ENCODE measurements around the gene PTCHD1. TPM values are rescaled to one million over a fixed set of nuclear protein-coding genes. Genes with fewer than 3 reads are reported as not detected.

Gene PTCHD1
- polyA plus RNA-seq, 1 donor from 2014 or later = 10.0 TPM

DNA sequence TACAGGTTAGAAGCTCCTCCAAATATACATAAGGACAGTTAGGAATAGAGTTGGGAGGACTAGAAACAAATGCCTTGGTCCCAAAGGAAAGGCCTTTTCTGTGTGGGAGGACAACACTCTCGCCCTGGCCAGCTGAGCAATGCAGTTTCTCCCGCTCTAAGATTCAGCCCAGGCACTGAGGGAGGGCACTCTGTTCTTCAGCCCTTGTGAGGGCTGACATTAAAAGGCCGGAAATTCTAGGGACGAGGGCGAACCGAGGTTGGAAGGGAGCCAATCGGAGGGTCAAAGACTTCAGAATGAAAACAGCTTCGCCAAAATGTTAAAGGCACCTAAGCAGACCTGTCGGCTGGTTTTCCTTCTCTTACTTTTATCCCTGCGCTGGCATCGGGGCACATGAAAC lies 2.9 kb upstream of the PTCHD1 start:
- H2AFZ ChIP-seq (ENCODE audit: low read depth, low read length) = no peak overlapping the region
- H3K9ac ChIP-seq (ENCODE audit: low read length) = peak overlapping the region; percentile 66
- no peaks in the 10 kb centered on the region for H4K20me1 ChIP-seq (ENCODE audit: insufficient read depth)
- peaks cover 10% of the 10 kb centered on the region for H3K79me2 ChIP-seq (replicated peaks; ENCODE audit: insufficient read depth, low read length)
- TF ChIP-seq MXI1 (conservative IDR thresholded peaks at IDR 0.05; ENCODE audit: poor library complexity, severe bottlenecking) (no peak), EZH2 (IDR thresholded peaks at IDR 0.05; ENCODE audit: borderline replicate concordance, insufficient read depth, low read length, poor library complexity, severe bottlenecking) (no peak)
- H3K36me3 ChIP-seq (ENCODE audit: insufficient read depth, low read length) = no peaks in the 10 kb centered on the region
- no peaks in the 10 kb centered on the region for H3F3A ChIP-seq (ENCODE audit: insufficient read depth, low read length, poor library complexity, severe bottlenecking)
- no peak overlapping the region for H3K4me2 ChIP-seq (ENCODE audit: low read length)
- peaks cover 9% of the 10 kb centered on the region for H3K27me3 ChIP-seq (ENCODE audit: insufficient read depth, low read depth, low read length)
- H3K4me3 ChIP-seq (ENCODE audit: low read length) = peak overlapping the region; percentile 70
- H3K9me2 ChIP-seq (ENCODE audit: insufficient read depth, low read length) = no peaks in the 10 kb centered on the region
- H3K27ac ChIP-seq (ENCODE audit: low read length) = no peak overlapping the region
- no peaks in the 10 kb centered on the region for H3K9me3 ChIP-seq (ENCODE audit: low read length)

DNA sequence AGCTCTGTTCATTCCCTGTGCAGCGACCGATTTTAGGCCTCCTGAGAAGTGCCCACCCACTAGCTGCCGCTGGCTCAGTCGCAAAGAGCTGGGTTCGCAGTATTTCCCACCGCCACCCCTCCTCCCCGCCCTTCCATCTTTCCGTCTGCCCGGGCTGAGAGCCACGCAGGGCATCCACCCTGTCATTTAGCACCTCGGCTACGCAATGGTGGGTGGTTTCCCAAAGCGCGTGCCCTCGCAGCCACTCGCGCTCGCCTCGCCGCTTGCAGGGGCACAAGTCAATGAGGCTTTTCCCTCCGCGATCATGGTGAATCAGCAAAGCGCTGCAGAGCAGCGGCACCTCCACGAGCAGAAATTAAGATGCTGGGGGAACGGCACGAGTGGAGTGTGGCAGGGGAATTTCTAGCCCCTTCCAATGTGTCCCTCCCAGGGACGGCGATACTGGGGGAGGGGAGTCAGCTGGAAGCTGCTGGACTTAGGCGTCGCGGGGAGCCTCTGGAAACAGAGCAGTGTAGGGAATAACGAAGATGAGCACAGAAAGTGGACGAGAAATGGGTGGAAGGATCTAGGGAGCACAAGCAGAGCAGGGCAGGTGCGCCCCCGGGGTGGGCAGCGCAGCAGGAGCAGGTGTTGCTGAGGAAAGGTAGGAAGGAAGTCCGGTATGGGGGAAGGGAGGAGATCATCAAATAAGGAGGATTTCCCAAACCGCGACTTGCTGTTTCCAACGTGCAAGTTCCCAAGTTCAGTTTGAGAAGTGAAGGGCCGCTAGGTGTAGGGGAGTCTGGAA lies 2.4 kb upstream of the PTCHD1 start:
- Histone ChIP-seq H3K9me2 (ENCODE audit: insufficient read depth, low read length) (no peaks in the 10 kb centered on the region), H3K9ac (ENCODE audit: low read length) (peak overlapping the region; percentile 66), H3K9me3 (ENCODE audit: low read length) (no peaks in the 10 kb centered on the region), H3F3A (ENCODE audit: insufficient read depth, low read length, poor library complexity, severe bottlenecking) (no peaks in the 10 kb centered on the region), H3K27ac (ENCODE audit: low read length) (peak overlapping the region; percentile 53), H2AFZ (ENCODE audit: low read depth, low read length) (no peak overlapping the region), H3K27me3 (ENCODE audit: insufficient read depth, low read depth, low read length) (peaks cover 9% of the 10 kb centered on the region), H4K20me1 (ENCODE audit: insufficient read depth) (no peaks in the 10 kb centered on the region), H3K4me2 (ENCODE audit: low read length) (no peak overlapping the region), H3K36me3 (ENCODE audit: insufficient read depth, low read length) (no peaks in the 10 kb centered on the region), H3K4me3 (ENCODE audit: low read length) (peak overlapping the region; percentile 70), H3K79me2 (replicated peaks; ENCODE audit: insufficient read depth, low read length) (peaks cover 16% of the 10 kb centered on the region)
- TF ChIP-seq RAD21 (conservative IDR thresholded peaks at IDR 0.05) (no peak), REST (IDR thresholded peaks at IDR 0.05; ENCODE audit: borderline replicate concordance) (no peak), MXI1 (conservative IDR thresholded peaks at IDR 0.05; ENCODE audit: poor library complexity, severe bottlenecking) (no peak), TAF1 (IDR thresholded peaks at IDR 0.05; ENCODE audit: low read depth) (no peak), EZH2 (IDR thresholded peaks at IDR 0.05; ENCODE audit: borderline replicate concordance, insufficient read depth, low read length, poor library complexity, severe bottlenecking) (no peak), POLR2AphosphoS5 (IDR thresholded peaks at IDR 0.05) (no peak), EP300 (conservative IDR thresholded peaks at IDR 0.05; ENCODE audit: poor library complexity, severe bottlenecking) (no peak), SMC3 (conservative IDR thresholded peaks at IDR 0.05; ENCODE audit: poor library complexity) (no peak)
- TF ChIP-seq, protein P1, sequence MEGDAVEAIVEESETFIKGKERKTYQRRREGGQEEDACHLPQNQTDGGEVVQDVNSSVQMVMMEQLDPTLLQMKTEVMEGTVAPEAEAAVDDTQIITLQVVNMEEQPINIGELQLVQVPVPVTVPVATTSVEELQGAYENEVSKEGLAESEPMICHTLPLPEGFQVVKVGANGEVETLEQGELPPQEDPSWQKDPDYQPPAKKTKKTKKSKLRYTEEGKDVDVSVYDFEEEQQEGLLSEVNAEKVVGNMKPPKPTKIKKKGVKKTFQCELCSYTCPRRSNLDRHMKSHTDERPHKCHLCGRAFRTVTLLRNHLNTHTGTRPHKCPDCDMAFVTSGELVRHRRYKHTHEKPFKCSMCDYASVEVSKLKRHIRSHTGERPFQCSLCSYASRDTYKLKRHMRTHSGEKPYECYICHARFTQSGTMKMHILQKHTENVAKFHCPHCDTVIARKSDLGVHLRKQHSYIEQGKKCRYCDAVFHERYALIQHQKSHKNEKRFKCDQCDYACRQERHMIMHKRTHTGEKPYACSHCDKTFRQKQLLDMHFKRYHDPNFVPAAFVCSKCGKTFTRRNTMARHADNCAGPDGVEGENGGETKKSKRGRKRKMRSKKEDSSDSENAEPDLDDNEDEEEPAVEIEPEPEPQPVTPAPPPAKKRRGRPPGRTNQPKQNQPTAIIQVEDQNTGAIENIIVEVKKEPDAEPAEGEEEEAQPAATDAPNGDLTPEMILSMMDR (IDR thresholded peaks at IDR 0.05; ENCODE audit: poor library complexity, severe bottlenecking) = no peak
